ENCODE measurements around the gene RBP3.

The RBP3 gene

DNA sequence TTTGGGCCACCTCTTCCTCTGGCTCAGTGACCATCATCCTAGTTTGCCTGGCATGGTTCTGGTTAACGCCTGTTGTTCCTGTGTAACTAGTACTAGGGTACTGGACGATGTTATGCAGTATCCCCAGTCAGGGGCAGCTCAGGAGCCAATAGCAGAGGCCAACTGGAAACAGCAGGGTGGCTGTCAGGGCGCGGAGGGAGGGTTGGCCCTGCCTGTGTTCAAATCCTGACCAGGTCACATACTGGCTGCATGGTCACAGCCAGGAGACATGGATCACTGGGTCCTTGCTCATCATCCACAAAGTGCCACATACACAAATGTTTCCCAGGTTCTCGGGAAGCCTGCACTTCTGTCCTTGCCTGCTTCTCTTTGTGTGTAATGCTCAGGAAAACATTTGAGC is 12.3 kb upstream of the RBP3 start:
- in situ Hi-C loops (cut with MboI; ENCODE audit: low sequenced_read_pairs): no loop called here

- in situ Hi-C loops (cut with MboI; ENCODE audit: low sequenced_read_pairs): no loop called here
These were observed 11.6 kb upstream of the RBP3 start for GRCh38 chr10:47336387-47337134.

GRCh38 chr10:47337310-47337709 is 10.9 kb upstream of the RBP3 start:
- in situ Hi-C loops (cut with MboI; ENCODE audit: low sequenced_read_pairs): no loop called here

DNA sequence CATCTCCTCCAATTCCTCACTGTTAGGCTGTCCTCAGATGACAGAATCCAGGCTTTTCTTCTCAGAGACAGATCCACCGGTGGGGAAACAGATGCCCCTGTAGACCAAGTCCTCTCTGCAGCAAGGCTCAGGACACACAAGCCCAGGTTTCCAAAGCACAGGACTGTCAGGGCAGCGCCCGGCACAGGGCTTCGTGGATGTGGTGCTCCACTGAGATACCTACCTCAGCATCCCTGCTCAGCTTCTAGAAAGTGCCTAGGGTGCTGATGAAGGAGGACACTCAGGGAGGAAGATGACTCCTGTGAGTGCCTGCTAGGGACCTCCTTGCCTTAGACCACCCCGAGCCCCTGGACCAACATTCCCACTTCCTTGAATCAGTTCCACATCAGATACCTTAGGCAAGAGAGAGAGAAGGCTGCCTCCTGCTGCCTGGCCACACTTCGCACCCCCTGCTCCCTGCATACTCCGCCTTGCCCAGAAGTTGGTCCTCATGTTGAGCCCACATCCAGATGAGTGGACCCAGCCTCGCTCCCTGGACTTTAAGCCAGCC is 8.9 kb upstream of the RBP3 start:
- in situ Hi-C loops (cut with MboI; ENCODE audit: low sequenced_read_pairs): no loop called here

DNA sequence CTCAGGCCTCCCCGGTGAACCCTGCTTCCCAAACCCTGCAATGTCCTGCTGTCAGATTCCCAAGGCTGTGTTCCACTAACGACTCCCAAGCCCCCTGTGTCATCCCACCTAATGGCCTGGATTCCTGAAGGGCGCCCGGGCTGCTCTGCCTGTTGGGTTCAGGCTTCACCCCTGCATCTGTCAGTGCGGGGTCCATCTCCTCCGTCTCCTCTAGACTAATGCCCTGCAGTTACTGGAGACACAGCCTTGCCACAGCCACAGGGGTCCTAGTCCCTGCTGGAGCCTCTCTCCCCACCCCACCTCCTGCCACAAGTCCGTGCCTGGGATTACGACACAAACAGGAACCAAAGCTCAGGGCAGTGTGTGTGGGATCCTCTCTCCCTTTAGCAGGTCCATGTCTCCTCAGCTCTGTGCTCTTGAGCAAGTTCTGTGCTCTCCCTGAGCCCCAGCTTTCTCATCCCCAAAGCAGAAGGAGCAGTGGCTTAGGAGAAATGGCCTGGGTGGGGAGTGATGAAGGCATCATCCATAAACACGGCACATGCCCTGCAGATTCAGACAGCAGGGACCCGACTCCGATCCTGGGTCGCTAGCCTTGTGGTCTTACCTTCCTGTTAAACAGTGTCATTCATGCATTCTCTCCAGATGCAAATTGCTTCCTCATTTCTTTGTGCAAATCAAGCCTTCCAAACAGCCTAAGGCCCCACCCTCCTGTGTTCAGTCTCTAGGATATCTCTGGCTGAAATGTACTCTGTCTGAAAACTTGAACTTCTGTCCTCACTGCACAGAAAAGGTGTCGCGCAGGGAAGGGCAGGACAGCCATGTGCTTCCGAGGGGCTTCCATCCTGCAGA is 8.2 kb upstream of the RBP3 start:
- in situ Hi-C loops (cut with MboI; ENCODE audit: low sequenced_read_pairs): no loop called here

DNA sequence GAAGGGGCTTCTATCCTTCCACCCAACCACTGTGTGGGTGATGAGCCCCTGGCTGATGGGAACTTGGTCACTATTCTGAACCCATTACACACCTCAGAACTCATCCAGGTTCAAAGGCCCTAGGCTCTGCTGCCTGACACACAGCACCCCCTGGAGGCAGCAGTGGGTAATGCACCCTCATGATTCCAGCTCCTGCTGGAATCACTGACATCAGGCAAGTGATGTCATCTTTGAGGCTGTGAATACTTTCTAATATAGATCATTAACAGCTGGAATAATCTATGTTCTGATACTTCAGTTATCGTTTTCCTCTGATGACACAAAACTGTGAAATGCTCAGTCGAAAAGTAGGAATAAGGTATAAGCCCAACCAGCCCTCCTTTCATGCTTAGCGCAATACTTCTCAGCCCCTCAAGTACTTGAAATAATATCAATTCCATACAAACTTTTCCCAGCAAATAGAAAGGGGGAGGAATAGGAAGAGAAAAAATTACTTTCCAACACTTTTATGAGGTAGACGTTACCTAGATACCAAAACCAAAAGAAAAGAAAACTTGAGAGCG is 7.5 kb upstream of the RBP3 start:
- in situ Hi-C loops (cut with MboI; ENCODE audit: low sequenced_read_pairs): no loop called here

- in situ Hi-C loops (cut with MboI; ENCODE audit: low sequenced_read_pairs): no loop called here
These were observed 2.9 kb upstream of the RBP3 start for GRCh38 chr10:47344996-47345870.

DNA sequence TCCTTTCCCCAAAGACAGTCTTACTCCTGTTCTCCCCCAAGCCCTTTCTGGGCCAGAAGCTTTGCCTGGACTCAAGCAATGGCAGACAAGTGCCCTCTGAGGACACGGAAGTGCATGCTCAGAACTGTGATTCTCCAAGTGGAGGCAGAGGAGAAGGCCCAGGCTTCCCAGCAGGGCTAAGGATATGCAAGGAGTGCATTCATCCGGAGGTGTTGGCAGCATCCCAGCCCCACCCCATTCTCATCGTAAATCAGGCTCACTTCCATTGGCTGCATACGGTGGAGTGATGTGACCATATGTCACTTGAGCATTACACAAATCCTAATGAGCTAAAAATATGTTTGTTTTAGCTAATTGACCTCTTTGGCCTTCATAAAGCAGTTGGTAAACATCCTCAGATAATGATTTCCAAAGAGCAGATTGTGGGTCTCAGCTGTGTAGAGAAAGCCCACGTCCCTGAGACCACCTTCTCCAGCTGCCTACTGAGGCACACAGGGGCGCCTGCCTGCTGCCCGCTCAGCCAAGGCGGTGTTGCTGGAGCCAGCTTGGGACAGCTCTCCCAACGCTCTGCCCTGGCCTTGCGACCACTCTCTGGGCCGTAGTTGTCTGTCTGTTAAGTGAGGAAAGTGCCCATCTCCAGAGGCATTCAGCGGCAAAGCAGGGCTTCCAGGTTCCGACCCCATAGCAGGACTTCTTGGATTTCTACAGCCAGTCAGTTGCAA is 1.4 kb upstream of the RBP3 start:
- in situ Hi-C loops (cut with MboI; ENCODE audit: low sequenced_read_pairs): no loop called here

- in situ Hi-C loops (cut with MboI; ENCODE audit: low sequenced_read_pairs): no loop called here
These were observed 874 bp upstream of the RBP3 start for GRCh38 chr10:47347303-47347675.

DNA sequence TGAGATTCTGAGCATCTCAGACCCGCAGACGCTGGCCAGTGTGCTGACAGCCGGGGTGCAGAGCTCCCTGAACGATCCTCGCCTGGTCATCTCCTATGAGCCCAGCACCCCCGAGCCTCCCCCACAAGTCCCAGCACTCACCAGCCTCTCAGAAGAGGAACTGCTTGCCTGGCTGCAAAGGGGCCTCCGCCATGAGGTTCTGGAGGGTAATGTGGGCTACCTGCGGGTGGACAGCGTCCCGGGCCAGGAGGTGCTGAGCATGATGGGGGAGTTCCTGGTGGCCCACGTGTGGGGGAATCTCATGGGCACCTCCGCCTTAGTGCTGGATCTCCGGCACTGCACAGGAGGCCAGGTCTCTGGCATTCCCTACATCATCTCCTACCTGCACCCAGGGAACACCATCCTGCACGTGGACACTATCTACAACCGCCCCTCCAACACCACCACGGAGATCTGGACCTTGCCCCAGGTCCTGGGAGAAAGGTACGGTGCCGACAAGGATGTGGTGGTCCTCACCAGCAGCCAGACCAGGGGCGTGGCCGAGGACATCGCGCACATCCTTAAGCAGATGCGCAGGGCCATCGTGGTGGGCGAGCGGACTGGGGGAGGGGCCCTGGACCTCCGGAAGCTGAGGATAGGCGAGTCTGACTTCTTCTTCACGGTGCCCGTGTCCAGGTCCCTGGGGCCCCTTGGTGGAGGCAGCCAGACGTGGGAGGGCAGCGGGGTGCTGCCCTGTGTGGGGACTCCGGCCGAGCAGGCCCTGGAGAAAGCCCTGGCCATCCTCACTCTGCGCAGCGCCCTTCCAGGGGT is 703 bp downstream of the RBP3 start:
- in situ Hi-C loops (cut with MboI; ENCODE audit: low sequenced_read_pairs): no loop called here

- in situ Hi-C loops (cut with MboI; ENCODE audit: low sequenced_read_pairs): no loop called here
These were observed 1.4 kb downstream of the RBP3 start for GRCh38 chr10:47349516-47349915.

GRCh38 chr10:47349941-47350371 is 1.8 kb downstream of the RBP3 start:
- in situ Hi-C loops (cut with MboI; ENCODE audit: low sequenced_read_pairs): no loop called here

GRCh38 chr10:47350671-47351640 is 2.8 kb downstream of the RBP3 start:
- in situ Hi-C loops (cut with MboI; ENCODE audit: low sequenced_read_pairs): no loop called here

DNA sequence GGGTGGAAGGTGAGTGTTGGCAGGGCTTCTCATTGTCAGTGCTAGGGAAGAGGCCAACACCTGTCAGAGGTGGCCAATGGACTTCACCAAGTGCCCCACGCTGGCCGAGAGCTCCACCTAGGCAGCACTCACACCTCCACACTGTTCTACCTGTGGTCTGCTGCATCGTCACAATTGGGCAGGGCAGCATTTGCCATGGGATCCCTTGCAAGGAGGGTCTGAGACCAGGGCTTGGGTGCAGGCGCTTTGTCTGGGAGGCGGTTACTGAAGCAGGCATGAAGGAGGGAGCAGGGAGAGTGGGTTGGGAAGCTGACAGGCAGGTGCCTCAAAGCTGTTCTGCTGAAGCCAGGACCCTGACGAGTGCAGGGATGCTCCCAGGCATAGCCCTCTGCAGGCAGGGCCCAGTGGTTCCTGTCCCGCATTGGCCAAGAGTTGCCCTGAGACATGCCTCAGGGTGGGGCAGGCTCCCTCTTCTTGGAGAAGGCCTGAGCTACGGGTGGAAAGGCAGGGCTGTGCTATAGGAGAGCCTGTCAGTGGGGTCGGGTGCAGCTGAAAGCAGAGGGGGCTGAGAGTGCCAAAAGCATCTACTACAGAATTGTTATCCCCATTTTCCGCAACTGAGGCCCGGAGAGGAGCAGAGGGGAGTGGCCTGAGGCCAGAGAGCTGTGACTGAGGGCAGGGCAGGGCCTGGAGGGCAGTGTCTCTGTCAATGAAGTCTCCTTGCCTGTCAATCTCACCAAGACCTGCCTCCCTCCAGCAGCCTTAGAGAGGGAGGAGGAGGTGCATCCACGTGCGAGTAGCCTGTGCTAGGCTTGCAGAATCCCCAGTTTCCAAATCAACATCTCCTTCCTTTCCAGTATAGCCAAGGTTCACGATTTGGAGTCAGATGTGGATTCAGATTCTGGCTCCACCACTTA is 4.0 kb downstream of the RBP3 start:
- in situ Hi-C loops (cut with MboI; ENCODE audit: low sequenced_read_pairs): no loop called here

DNA sequence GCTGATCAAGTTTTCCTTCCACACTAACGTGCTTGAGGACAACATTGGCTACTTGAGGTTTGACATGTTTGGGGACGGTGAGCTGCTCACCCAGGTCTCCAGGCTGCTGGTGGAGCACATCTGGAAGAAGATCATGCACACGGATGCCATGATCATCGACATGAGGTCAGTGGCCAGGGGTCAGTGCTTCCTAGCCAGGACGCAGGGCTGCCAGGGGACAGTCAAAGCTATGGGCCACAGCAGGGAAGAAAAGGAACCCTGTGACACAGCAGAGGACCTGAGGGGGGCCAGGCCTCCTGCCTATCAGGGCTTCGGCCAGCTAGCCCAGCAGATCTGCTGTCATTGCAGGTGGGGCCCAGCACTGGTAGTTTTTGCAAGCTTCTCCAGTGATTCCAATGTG is 5.2 kb downstream of the RBP3 start:
- in situ Hi-C loops (cut with MboI; ENCODE audit: low sequenced_read_pairs): no loop called here

- in situ Hi-C loops (cut with MboI; ENCODE audit: low sequenced_read_pairs): no loop called here
These were observed 6.0 kb downstream of the RBP3 start for GRCh38 chr10:47354165-47354564.

GRCh38 chr10:47354900-47355299 is 6.7 kb downstream of the RBP3 start:
- in situ Hi-C loops (cut with MboI; ENCODE audit: low sequenced_read_pairs): no loop called here

Data from hTERT RPE-1 (cell line).